IMR-90 (cell line): ENCODE data around the gene RCAN2. TPM values are rescaled to one million over a fixed set of nuclear protein-coding genes. Genes with fewer than 3 reads are reported as not detected.

ENCODE experiments used
- ATAC-seq: fragments of 200-7000 bp; cut with Tn5 transposase; 2 replicates; pipeline ENCODE4 v1.9.1; 2020; ENCODE audit warnings: low read depth, mild to moderate bottlenecking, moderate library complexity
- BruUV-seq: library from RNA; stranded (reverse); fragments of 400-500 nt; replicated peaks from 2 replicates; lab custom pipeline; 2021; lab: Mats Ljungman, UMichigan
- CTCF ChIA-PET: fragments of 300-600 bp; formaldehyde crosslinking; extraction: SDS; loops from one replicate; lab custom pipeline; 2021; ENCODE audit warnings: antibody characterized with exemption; lab: Yijun Ruan, JAX
- POLR2A ChIA-PET: fragments of 300-600 bp; sonication (Branson Sonifier 250); formaldehyde crosslinking; loops from one replicate; lab custom pipeline; 2022; ENCODE audit warnings: antibody characterized with exemption; ENCODE audit not compliant: unreplicated experiment; lab: Charles Lee
- DNase-seq: peaks from one replicate; pipeline ENCODE4 v3.0.0; 2013
- H2AFZ ChIP-seq: replicated peaks from 2 replicates; pipeline ENCODE3; 2013; ENCODE audit warnings: low read length, mild to moderate bottlenecking; ENCODE audit not compliant: poor library complexity
- H2AK5ac ChIP-seq: 2 replicates; pipeline ENCODE4 v1.6.1; 2013; ENCODE audit warnings: low read depth, low read length, inconsistent platforms
- H2AK9ac ChIP-seq: replicated peaks from 2 replicates; pipeline ENCODE3; 2013; ENCODE audit warnings: mild to moderate bottlenecking, low read depth, low read length, moderate library complexity; ENCODE audit not compliant: poor library complexity
- H2BK120ac ChIP-seq: 2 replicates; pipeline ENCODE4 v1.6.1; 2013; ENCODE audit warnings: low read depth, low read length, inconsistent platforms
- H2BK15ac ChIP-seq: 3 replicates; pipeline ENCODE4 v1.6.1; 2013; ENCODE audit warnings: low read depth, low read length, inconsistent platforms
- H2BK20ac ChIP-seq: 2 replicates; pipeline ENCODE4 v1.6.1; 2013; ENCODE audit warnings: low read depth, mild to moderate bottlenecking, inconsistent platforms, low read length, moderate library complexity
- H2BK5ac ChIP-seq: 2 replicates; pipeline ENCODE4 v1.6.1; 2013; ENCODE audit warnings: mild to moderate bottlenecking, low read depth, low read length, inconsistent platforms; ENCODE audit not compliant: poor library complexity, severe bottlenecking
- H3K14ac ChIP-seq: replicated peaks from 2 replicates; pipeline ENCODE4 v1.6.1; 2013; ENCODE audit warnings: low read depth, low read length, inconsistent platforms
- H3K18ac ChIP-seq: 2 replicates; pipeline ENCODE4 v1.6.1; 2013; ENCODE audit warnings: low read depth, low read length, control low read depth
- H3K23ac ChIP-seq: 2 replicates; pipeline ENCODE4 v1.6.1; 2013; ENCODE audit warnings: low read depth, low read length, inconsistent platforms
- H3K27ac ChIP-seq: 2 replicates; pipeline ENCODE4 v1.5.1; 2013; ENCODE audit warnings: mild to moderate bottlenecking, control low read depth, low read length; ENCODE audit not compliant: insufficient read depth
- H3K27me3 ChIP-seq: 2 replicates; pipeline ENCODE4 v1.6.1; 2013; ENCODE audit warnings: low read length; ENCODE audit not compliant: control insufficient read depth, insufficient read depth
- H3K36me3 ChIP-seq: 2 replicates; pipeline ENCODE4 v1.6.1; 2013; ENCODE audit warnings: low read length, mixed read lengths; ENCODE audit not compliant: control insufficient read depth, insufficient read depth
- H3K4ac ChIP-seq: 2 replicates; pipeline ENCODE4 v1.6.1; 2013; ENCODE audit warnings: low read depth, low read length, inconsistent platforms
- H3K4me1 ChIP-seq: 2 replicates; pipeline ENCODE4 v1.6.1; 2013; ENCODE audit warnings: low read length, mixed read lengths; ENCODE audit not compliant: control insufficient read depth, insufficient read depth
- H3K4me2 ChIP-seq: 2 replicates; pipeline ENCODE4 v1.6.1; 2013; ENCODE audit warnings: low read depth, mild to moderate bottlenecking, control low read depth, low read length, moderate library complexity
- H3K4me3 ChIP-seq: 2 replicates; pipeline ENCODE4 v1.5.1; 2013; ENCODE audit warnings: low read depth, mild to moderate bottlenecking, control low read depth, low read length, moderate library complexity; ENCODE audit not compliant: insufficient read depth
- H3K56ac ChIP-seq: 2 replicates; pipeline ENCODE4 v1.6.1; 2013; ENCODE audit warnings: low read length, inconsistent platforms; ENCODE audit not compliant: insufficient read depth; ENCODE audit errors: extremely low read depth
- H3K79me1 ChIP-seq, 2 experiments: 2 replicates each; pipeline ENCODE4 v1.6.1; 2013; ENCODE audit warnings: low read length in 2 of 2, inconsistent platforms in 1 of 2, low read depth in 1 of 2
- H3K9ac ChIP-seq: 2 replicates; pipeline ENCODE4 v1.6.1; 2013; ENCODE audit warnings: low read depth, low read length, control low read depth
- H3K9me1 ChIP-seq: 2 replicates; pipeline ENCODE4 v1.6.1; 2013; ENCODE audit warnings: low read length, inconsistent platforms; ENCODE audit not compliant: insufficient read depth
- H3K9me3 ChIP-seq: 2 replicates; pipeline ENCODE4 v1.6.1; 2013; ENCODE audit warnings: low read length; ENCODE audit not compliant: control insufficient read depth, insufficient read depth
- H4K20me1 ChIP-seq: 2 replicates; pipeline ENCODE4 v1.6.1; 2013; ENCODE audit warnings: low read length, inconsistent platforms; ENCODE audit not compliant: insufficient read depth
- H4K5ac ChIP-seq: 2 replicates; pipeline ENCODE4 v1.6.1; 2013; ENCODE audit warnings: mild to moderate bottlenecking, low read depth, low read length, control low read depth
- H4K8ac ChIP-seq, 2 experiments: 2 replicates each; pipeline ENCODE4 v1.6.1; 2013; ENCODE audit warnings: low read depth in 2 of 2, low read length in 2 of 2, control low read depth in 1 of 2, inconsistent platforms in 1 of 2
- H4K91ac ChIP-seq: 2 replicates; pipeline ENCODE4 v1.6.1; 2013; ENCODE audit warnings: low read depth, low read length, inconsistent platforms; ENCODE audit not compliant: insufficient read depth
- BHLHE40 ChIP-seq: fragments of 150-350 bp; IDR thresholded peaks from 2 replicates; pipeline ENCODE4 v1.6.1; 2016; ENCODE audit warnings: mild to moderate bottlenecking, low read depth, low read length
- CEBPB ChIP-seq: IDR thresholded peaks from 2 replicates; pipeline ENCODE4 v1.6.1; 2012; ENCODE audit warnings: low read depth, low read length, improper control_type of control experiment
- CHD1 ChIP-seq: IDR thresholded peaks from 2 replicates; pipeline ENCODE4 v1.6.1; 2012; ENCODE audit warnings: low read depth, low read length, improper control_type of control experiment
- ELK1 ChIP-seq: fragments of 150-350 bp; IDR thresholded peaks from 2 replicates; pipeline ENCODE4 v1.6.1; 2016; ENCODE audit warnings: low read depth, mild to moderate bottlenecking, low read length, moderate library complexity, borderline replicate concordance
- FOS ChIP-seq: fragments of 150-350 bp; IDR thresholded peaks from 2 replicates; pipeline ENCODE4 v1.6.1; 2016; ENCODE audit warnings: low read depth, low read length
- MAFK ChIP-seq: IDR thresholded peaks from 2 replicates; pipeline ENCODE4 v1.6.1; 2012; ENCODE audit warnings: low read depth, low read length, improper control_type of control experiment
- MAZ ChIP-seq: IDR thresholded peaks from 2 replicates; pipeline ENCODE4 v1.6.1; 2012; ENCODE audit warnings: low read depth, mild to moderate bottlenecking, low read length, improper control_type of control experiment, moderate library complexity, borderline replicate concordance
- MXI1 ChIP-seq: IDR thresholded peaks from 2 replicates; pipeline ENCODE4 v1.6.1; 2012; ENCODE audit warnings: low read depth, mild to moderate bottlenecking, low read length, moderate library complexity, borderline replicate concordance
- NFE2L2 ChIP-seq: fragments of 150-350 bp; IDR thresholded peaks from 2 replicates; pipeline ENCODE4 v1.6.1; 2016; ENCODE audit warnings: low read depth, mild to moderate bottlenecking, low read length
- POLR2A ChIP-seq: IDR thresholded peaks from 2 replicates; pipeline ENCODE4 v1.6.1; 2012; ENCODE audit warnings: mild to moderate bottlenecking, low read depth, low read length
- RAD21 ChIP-seq: IDR thresholded peaks from 2 replicates; pipeline ENCODE4 v1.6.1; 2012; ENCODE audit warnings: low read length, improper control_type of control experiment
- RCOR1 ChIP-seq: IDR thresholded peaks from 2 replicates; pipeline ENCODE4 v1.6.1; 2012; ENCODE audit warnings: mild to moderate bottlenecking, low read length, improper control_type of control experiment; ENCODE audit not compliant: insufficient replicate concordance
- RFX5 ChIP-seq: IDR thresholded peaks from 2 replicates; pipeline ENCODE4 v1.8.0; 2012; ENCODE audit warnings: low read depth, mild to moderate bottlenecking, low read length, moderate library complexity
- SMC3 ChIP-seq: fragments of 150-350 bp; IDR thresholded peaks from 2 replicates; pipeline ENCODE4 v1.6.1; 2016; ENCODE audit warnings: low read depth, mild to moderate bottlenecking, antibody characterized with exemption, low read length, moderate library complexity
- USF2 ChIP-seq: fragments of 150-350 bp; IDR thresholded peaks from 2 replicates; pipeline ENCODE4 v1.6.1; 2017; ENCODE audit warnings: mild to moderate bottlenecking, antibody characterized with exemption, low read length, low read depth
- dilution Hi-C: fragments of 300-500 bp; cut with HindIII; formaldehyde crosslinking; loops from one replicate; pipeline ENCODE4 v1.14.3; 2018; ENCODE audit warnings: low sequenced_read_pairs; ENCODE audit not compliant: unreplicated experiment
- in situ Hi-C: fragments of 300-500 bp; cut with MboI; formaldehyde crosslinking; loops from 3 replicates; pipeline ENCODE4 v1.14.3; 2019; ENCODE audit warnings: low sequenced_read_pairs, inconsistent platforms, mixed read lengths
- intact Hi-C: fragments of 100-400 bp; cut with micrococcal nuclease; formaldehyde crosslinking; loops from 2 replicates; pipeline ENCODE4 v1.10.0; 2022
- polyA plus RNA-seq, 3 experiments: library from polyadenylated mRNA; depleted of rRNA; stranded (reverse); fragments of >200 nt; gene quantifications; 2 replicates each; pipeline ENCODE4 v1.2.3, GENCODE V29; 2012; ENCODE audit warnings: low replicate concordance in 1 of 3
- total RNA-seq: library from RNA; depleted of rRNA; stranded (reverse); fragments of >200 nt; gene quantifications from 2 replicates; pipeline ENCODE4 v1.2.3, GENCODE V29; 2012
- TF ChIP-seq, protein P1 (sequence below): conservative IDR thresholded peaks from 2 replicates; pipeline ENCODE4 v1.5.1; 2012; ENCODE audit warnings: mild to moderate bottlenecking, low read depth, low read length, improper control_type of control experiment

The RCAN2 gene
- total and polyA plus RNA-seq, 2 of the 4 experiments (the other 2 are of a cell fraction), result 1.3 to 1.8 TPM

GRCh38 chr6:46476301-46476700 lies 14.9 kb downstream of the RCAN2 start:
- in situ Hi-C loops (no loop called here), dilution Hi-C loops (no loop called here), intact Hi-C loops (no loop called here)
- no peak overlapping the region for H3K4me2 ChIP-seq
- H3K4me1 ChIP-seq, result no peaks in the 10 kb centered on the region
- no peaks in the 10 kb centered on the region for H3K79me1 ChIP-seq
- ATAC-seq (no peak), DNase-seq (no peak)
- no peak overlapping the region for H4K5ac ChIP-seq
- no peak overlapping the region for H2AK5ac ChIP-seq
- H3K9me3 ChIP-seq, result no peaks in the 10 kb centered on the region
- no peak overlapping the region for H2BK15ac ChIP-seq
- H3K4ac ChIP-seq, result no peak overlapping the region
- H2BK5ac ChIP-seq, result no peak overlapping the region
- H4K20me1 ChIP-seq, result no peaks in the 10 kb centered on the region
- H3K9me1 ChIP-seq, result no peaks in the 10 kb centered on the region
- H3K27ac ChIP-seq, result no peak overlapping the region
- H3K56ac ChIP-seq, result no peak overlapping the region
- no peaks in the 10 kb centered on the region for H3K36me3 ChIP-seq
- ChIA-PET POLR2A (interaction anchor here (0.6 kb wide), 1 partner anchor 49 kb away, joined by 3 read pairs; no protein-coding TSS in a partner anchor), CTCF (interaction anchor here (0.6 to 1.0 kb wide), 2 partner anchors 37 to 182 kb away, joined by 3 read pairs; no protein-coding TSS in a partner anchor)
- H3K27me3 ChIP-seq, result no peaks in the 10 kb centered on the region
- BruUV-seq, result no TSS peak
- H3K4me3 ChIP-seq, result no peak overlapping the region
- TF ChIP-seq MXI1, result no peak
- no peak for TF ChIP-seq SMC3
- TF ChIP-seq MAZ, result no peak
- TF ChIP-seq CEBPB, result no peak
- TF ChIP-seq BHLHE40, result no peak
- no peak for TF ChIP-seq RAD21
- no peak for TF ChIP-seq RFX5
- no peak for TF ChIP-seq CHD1
- TF ChIP-seq, protein P1, sequence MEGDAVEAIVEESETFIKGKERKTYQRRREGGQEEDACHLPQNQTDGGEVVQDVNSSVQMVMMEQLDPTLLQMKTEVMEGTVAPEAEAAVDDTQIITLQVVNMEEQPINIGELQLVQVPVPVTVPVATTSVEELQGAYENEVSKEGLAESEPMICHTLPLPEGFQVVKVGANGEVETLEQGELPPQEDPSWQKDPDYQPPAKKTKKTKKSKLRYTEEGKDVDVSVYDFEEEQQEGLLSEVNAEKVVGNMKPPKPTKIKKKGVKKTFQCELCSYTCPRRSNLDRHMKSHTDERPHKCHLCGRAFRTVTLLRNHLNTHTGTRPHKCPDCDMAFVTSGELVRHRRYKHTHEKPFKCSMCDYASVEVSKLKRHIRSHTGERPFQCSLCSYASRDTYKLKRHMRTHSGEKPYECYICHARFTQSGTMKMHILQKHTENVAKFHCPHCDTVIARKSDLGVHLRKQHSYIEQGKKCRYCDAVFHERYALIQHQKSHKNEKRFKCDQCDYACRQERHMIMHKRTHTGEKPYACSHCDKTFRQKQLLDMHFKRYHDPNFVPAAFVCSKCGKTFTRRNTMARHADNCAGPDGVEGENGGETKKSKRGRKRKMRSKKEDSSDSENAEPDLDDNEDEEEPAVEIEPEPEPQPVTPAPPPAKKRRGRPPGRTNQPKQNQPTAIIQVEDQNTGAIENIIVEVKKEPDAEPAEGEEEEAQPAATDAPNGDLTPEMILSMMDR, result no peak
- no peak for TF ChIP-seq MAFK
- no peak for TF ChIP-seq NFE2L2
- no peak for TF ChIP-seq FOS
- no peak for TF ChIP-seq ELK1
- TF ChIP-seq POLR2A, result no peak
- TF ChIP-seq USF2, result no peak
- no peak for TF ChIP-seq RCOR1
- no peak overlapping the region for H2AK9ac ChIP-seq
- no peak overlapping the region for H4K91ac ChIP-seq
- no peak overlapping the region for H3K9ac ChIP-seq
- H2AFZ ChIP-seq, result no peak overlapping the region
- no peak overlapping the region for H2BK20ac ChIP-seq
- H3K18ac ChIP-seq, result no peak overlapping the region
- no peak overlapping the region for H2BK120ac ChIP-seq
- H4K8ac ChIP-seq, result no peak overlapping the region
- no peak overlapping the region for H3K23ac ChIP-seq
- H3K14ac ChIP-seq, result no peak overlapping the region
